Keratinocyte (primary cell): ENCODE data around the gene GRPEL1. TPM values are rescaled to one million over a fixed set of nuclear protein-coding genes. Genes with fewer than 3 reads are reported as not detected.
"Not testable (repeated sequence)": the region's sequence is repeated elsewhere in the genome, so short reads cannot be mapped to it uniquely, and the experiment has no call there.

ENCODE experiments used
- DNase-seq: peaks from one replicate; pipeline ENCODE4 v3.0.0-alpha.2; 2011; ENCODE audit warnings: low read depth, missing footprints, low spot score
- FAIRE-seq: peaks from 2 replicates; lab custom pipeline; 2011; peaks lifted over from hg19 to GRCh38; lab: Jason Lieb, UNC
- H2AFZ ChIP-seq: 2 replicates; pipeline ENCODE4 v1.6.0; 2012; ENCODE audit warnings: low read length, control low read depth, inconsistent platforms; ENCODE audit not compliant: control insufficient read depth
- H3K27ac ChIP-seq: 2 replicates; pipeline ENCODE4 v1.5.1; 2011; ENCODE audit warnings: low read length; ENCODE audit not compliant: control insufficient read depth, insufficient read depth
- H3K27me3 ChIP-seq: 3 replicates; pipeline ENCODE4 v1.6.0; 2011; ENCODE audit warnings: low read length; ENCODE audit not compliant: control insufficient read depth, insufficient read depth; ENCODE audit errors: extremely low read depth
- H3K36me3 ChIP-seq, 2 experiments: 2 replicates in 1 of 2; 3 replicates in 1 of 2; pipeline ENCODE4 v1.5.1; 2011; ENCODE audit warnings: low read length in 2 of 2, mild to moderate bottlenecking in 1 of 2; ENCODE audit not compliant: control insufficient read depth in 2 of 2, insufficient read depth in 2 of 2; ENCODE audit errors: extremely low read depth in 1 of 2
- H3K4me1 ChIP-seq: 3 replicates; pipeline ENCODE4 v1.5.1; 2011; ENCODE audit warnings: low read length; ENCODE audit not compliant: control insufficient read depth, insufficient read depth; ENCODE audit errors: extremely low read depth
- H3K4me2 ChIP-seq: 3 replicates; pipeline ENCODE4 v1.6.0; 2011; ENCODE audit warnings: low read depth, low read length; ENCODE audit not compliant: control insufficient read depth, insufficient read depth; ENCODE audit errors: extremely low read depth
- H3K4me3 ChIP-seq, 3 experiments: fragments of 200-600 bp in 1 of 3; sonication (generic) in 1 of 3; 2 replicates in 2 of 3; 3 replicates in 1 of 3; pipeline ENCODE4 v1.5.1; 2011 to 2016; ENCODE audit warnings: low read length in 3 of 3, mild to moderate bottlenecking in 3 of 3, control low read depth in 2 of 3, inconsistent platforms in 1 of 3, low read depth in 1 of 3, mixed read lengths in 1 of 3, mixed run types in 1 of 3, moderate library complexity in 1 of 3; ENCODE audit not compliant: control insufficient read depth in 2 of 3, insufficient read depth in 2 of 3; ENCODE audit errors: extremely low read depth in 1 of 3
- H3K79me2 ChIP-seq: 2 replicates; pipeline ENCODE4 v1.6.0; 2012; ENCODE audit warnings: low read length; ENCODE audit not compliant: control insufficient read depth, insufficient read depth
- H3K9ac ChIP-seq: 3 replicates; pipeline ENCODE4 v1.6.0; 2011; ENCODE audit warnings: low read length; ENCODE audit not compliant: control insufficient read depth, insufficient read depth; ENCODE audit errors: extremely low read depth
- H3K9me1 ChIP-seq: 3 replicates; pipeline ENCODE4 v1.6.0; 2011; ENCODE audit warnings: low read length; ENCODE audit not compliant: control insufficient read depth, insufficient read depth; ENCODE audit errors: extremely low read depth
- H3K9me3 ChIP-seq: 2 replicates; pipeline ENCODE4 v1.5.1; 2012; ENCODE audit warnings: low read depth, low read length; ENCODE audit not compliant: control insufficient read depth
- H4K20me1 ChIP-seq: 3 replicates; pipeline ENCODE4 v1.6.0; 2011; ENCODE audit warnings: low read length; ENCODE audit not compliant: control insufficient read depth, insufficient read depth; ENCODE audit errors: extremely low read depth
- CTCF ChIP-seq, 3 experiments: IDR thresholded peaks in 1 of 3; conservative IDR thresholded peaks in 1 of 3; optimal IDR thresholded peaks in 1 of 3; 2 replicates in 2 of 3; 3 replicates in 1 of 3; pipeline versions ENCODE3 to v1.5.1; 2011; ENCODE audit warnings: low read length in 3 of 3, mild to moderate bottlenecking in 3 of 3, moderate library complexity in 2 of 3, control low read depth in 1 of 3, inconsistent platforms in 1 of 3; ENCODE audit not compliant: insufficient read depth in 2 of 3; ENCODE audit errors: extremely low read depth in 1 of 3
- EZH2 ChIP-seq: IDR thresholded peaks from one replicate; pipeline ENCODE4 v1.6.1; 2012; ENCODE audit warnings: inconsistent platforms, mild to moderate bottlenecking, low read length, moderate library complexity
- dilution Hi-C: fragments of 300-500 bp; cut with MboI; formaldehyde crosslinking; loops from one replicate; pipeline ENCODE4 v1.7.0; 2020; ENCODE audit warnings: low sequenced_read_pairs; ENCODE audit not compliant: extremely low pct_ligation_motif_present
- polyA plus RNA-seq, 5 experiments: library from polyadenylated mRNA; depleted of rRNA in 3 of 5; stranded (reverse) in 3 of 5; stranded (forward) in 1 of 5; unstranded in 1 of 5; fragments of >200 nt; gene quantifications; 1 replicate in 1 of 5; 2 replicates in 3 of 5; 3 replicates in 1 of 5; pipeline versions ENCODE4 v1.2.1 to v1.2.3, GENCODE V29; 2011 to 2012; ENCODE audit warnings: missing spikeins in 2 of 5, low read depth in 1 of 5, low replicate concordance in 1 of 5

The GRPEL1 gene
- polyA plus RNA-seq, 1 donor (not counting 4 experiments of a cell fraction or from before 2014, with no cell fraction given), result 59.1 TPM

- H3K9me3 ChIP-seq, result no peaks in the 10 kb centered on the region
- no peaks in the 10 kb centered on the region for H3K9me1 ChIP-seq
- H3K9ac ChIP-seq, result no peak overlapping the region
- H4K20me1 ChIP-seq, result no peaks in the 10 kb centered on the region
- FAIRE-seq (no peak), DNase-seq (no peak)
- no peak overlapping the region for H3K27ac ChIP-seq
- dilution Hi-C loops, result no loop called here
- H2AFZ ChIP-seq, result no peak overlapping the region
- peak overlapping the region; percentile 8 for H3K4me2 ChIP-seq
- no peak overlapping the region for H3K4me3 ChIP-seq
- no peaks in the 10 kb centered on the region for H3K4me1 ChIP-seq
- no peaks in the 10 kb centered on the region for H3K36me3 ChIP-seq
- H3K27me3 ChIP-seq, result peaks cover 12% of the 10 kb centered on the region
- no peaks in the 10 kb centered on the region for H3K79me2 ChIP-seq
- TF ChIP-seq CTCF (optimal IDR thresholded peaks at IDR 0.05 in 1 of 3, IDR thresholded peaks at IDR 0.05 in 1 of 3, conservative IDR thresholded peaks at IDR 0.05 in 1 of 3; ENCODE audit: extremely low read depth in 1 of 3, insufficient read depth in 2 of 3, low read length in 3 of 3) (no peak), EZH2 (no peak)
Observed at GRCh38 chr4:7083597-7084563, 16.0 kb upstream of the GRPEL1 start.

- not testable (repeated sequence) for DNase-seq
Observed at GRCh38 chr4:7079909-7080308, 12.0 kb upstream of the GRPEL1 start.

GRCh38 chr4:7079483-7079882 lies 11.6 kb upstream of the GRPEL1 start:
- H3K27me3 ChIP-seq, result peaks cover 12% of the 10 kb centered on the region
- H3K9me1 ChIP-seq, H3K27ac ChIP-seq, H3K4me1 ChIP-seq, H3K9ac ChIP-seq, dilution Hi-C loops, H4K20me1 ChIP-seq, FAIRE-seq, H3K36me3 ChIP-seq, H3K4me3 ChIP-seq, DNase-seq, H3K9me3 ChIP-seq, H2AFZ ChIP-seq, H3K79me2 ChIP-seq, H3K4me2 ChIP-seq: not testable (repeated sequence)

More at GRCh38 chr4:7079909-7080308, 12.0 kb upstream of the GRPEL1 start:
- H3K79me2 ChIP-seq, H4K20me1 ChIP-seq, H3K9me1 ChIP-seq, H3K4me3 ChIP-seq, H3K4me2 ChIP-seq, H3K27ac ChIP-seq, H3K36me3 ChIP-seq, FAIRE-seq, H3K9ac ChIP-seq, dilution Hi-C loops, H3K4me1 ChIP-seq, H3K9me3 ChIP-seq, H2AFZ ChIP-seq: not testable (repeated sequence)
- H3K27me3 ChIP-seq, result peaks cover 12% of the 10 kb centered on the region
